ENCODE data around the gene TTC23L.

The TTC23L gene

DNA sequence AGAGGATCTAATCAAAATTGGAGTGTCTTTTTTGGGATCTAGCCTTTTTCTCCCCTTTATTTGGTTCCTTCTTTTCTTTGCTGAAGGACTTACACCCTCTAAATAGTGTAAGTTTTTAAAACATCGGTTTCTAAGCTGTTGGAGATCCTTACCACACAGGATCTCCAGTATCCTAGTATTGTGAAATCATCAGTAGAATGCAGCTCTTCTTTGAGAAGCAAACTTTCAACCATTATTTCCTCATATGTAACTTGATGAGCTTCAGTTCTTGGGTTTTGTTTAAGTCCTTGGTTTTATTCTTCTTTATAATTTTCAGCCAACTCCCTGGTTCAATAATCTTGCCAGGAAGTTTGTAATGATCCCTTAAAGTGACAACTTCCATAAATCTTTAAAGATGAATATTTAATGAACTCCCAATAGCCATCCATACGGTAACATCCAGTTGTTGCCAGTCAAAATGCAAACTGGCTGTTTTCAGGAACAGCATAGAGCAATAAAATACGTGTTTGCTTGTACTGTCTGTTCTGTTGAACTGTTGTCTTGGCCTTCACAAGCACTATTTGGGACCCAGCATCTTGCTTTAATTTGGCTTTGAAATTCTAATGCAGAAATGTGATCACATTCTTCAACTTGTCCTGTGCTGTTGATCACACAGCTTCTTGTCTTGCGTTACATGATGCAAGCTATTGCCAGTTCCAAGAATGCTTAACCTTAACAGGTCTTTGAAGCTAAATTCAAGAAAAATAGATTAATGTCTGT, 34.8 kb upstream of the TTC23L start:
- H3K4me3 ChIP-seq (ENCODE audit: low read depth, low read length): no peak overlapping the region
- TF ChIP-seq POLR2A (IDR thresholded peaks at IDR 0.05; ENCODE audit: extremely low read depth, insufficient read length) (no peak), MYC (IDR thresholded peaks at IDR 0.05; ENCODE audit: low read depth, low read length) (no peak; the same call in 1 of the 2 replicates)
- TF ChIP-seq, protein P1, sequence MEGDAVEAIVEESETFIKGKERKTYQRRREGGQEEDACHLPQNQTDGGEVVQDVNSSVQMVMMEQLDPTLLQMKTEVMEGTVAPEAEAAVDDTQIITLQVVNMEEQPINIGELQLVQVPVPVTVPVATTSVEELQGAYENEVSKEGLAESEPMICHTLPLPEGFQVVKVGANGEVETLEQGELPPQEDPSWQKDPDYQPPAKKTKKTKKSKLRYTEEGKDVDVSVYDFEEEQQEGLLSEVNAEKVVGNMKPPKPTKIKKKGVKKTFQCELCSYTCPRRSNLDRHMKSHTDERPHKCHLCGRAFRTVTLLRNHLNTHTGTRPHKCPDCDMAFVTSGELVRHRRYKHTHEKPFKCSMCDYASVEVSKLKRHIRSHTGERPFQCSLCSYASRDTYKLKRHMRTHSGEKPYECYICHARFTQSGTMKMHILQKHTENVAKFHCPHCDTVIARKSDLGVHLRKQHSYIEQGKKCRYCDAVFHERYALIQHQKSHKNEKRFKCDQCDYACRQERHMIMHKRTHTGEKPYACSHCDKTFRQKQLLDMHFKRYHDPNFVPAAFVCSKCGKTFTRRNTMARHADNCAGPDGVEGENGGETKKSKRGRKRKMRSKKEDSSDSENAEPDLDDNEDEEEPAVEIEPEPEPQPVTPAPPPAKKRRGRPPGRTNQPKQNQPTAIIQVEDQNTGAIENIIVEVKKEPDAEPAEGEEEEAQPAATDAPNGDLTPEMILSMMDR (IDR thresholded peaks at IDR 0.05; ENCODE audit: low read depth, low read length): no peak
- TF ChIP-seq, protein P2, sequence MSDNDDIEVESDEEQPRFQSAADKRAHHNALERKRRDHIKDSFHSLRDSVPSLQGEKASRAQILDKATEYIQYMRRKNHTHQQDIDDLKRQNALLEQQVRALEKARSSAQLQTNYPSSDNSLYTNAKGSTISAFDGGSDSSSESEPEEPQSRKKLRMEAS (IDR thresholded peaks at IDR 0.05; ENCODE audit: low read depth, low read length): no peak
- DNase-seq (ENCODE audit: low read depth): no peak

DNA sequence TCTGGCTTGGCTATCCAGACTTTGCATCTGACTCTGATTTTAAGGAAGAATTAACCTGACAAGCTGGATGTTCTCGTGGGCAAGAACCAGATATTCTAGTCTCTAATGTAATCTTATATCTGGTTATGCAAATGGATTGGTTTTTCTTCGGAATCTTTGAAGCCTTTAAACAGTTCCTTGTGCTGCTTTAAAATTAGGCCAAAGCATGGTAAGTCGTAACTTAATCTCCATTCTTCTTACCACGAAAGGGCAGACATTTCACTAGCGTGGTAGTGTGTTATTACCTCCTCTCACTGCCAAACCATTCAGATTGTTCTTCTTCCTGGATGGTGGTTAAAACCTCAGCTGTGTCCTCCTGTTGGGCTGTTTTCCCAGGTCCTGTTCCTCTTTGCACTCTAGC, 34.1 kb upstream of the TTC23L start:
- TF ChIP-seq, protein P2 (IDR thresholded peaks at IDR 0.05; ENCODE audit: low read depth, low read length): no peak
- TF ChIP-seq POLR2A (IDR thresholded peaks at IDR 0.05; ENCODE audit: extremely low read depth, insufficient read length) (no peak), MYC (IDR thresholded peaks at IDR 0.05; ENCODE audit: low read depth, low read length) (no peak)
- TF ChIP-seq, protein P1 (IDR thresholded peaks at IDR 0.05; ENCODE audit: low read depth, low read length): no peak
- DNase-seq (ENCODE audit: low read depth): no peak
- no peak overlapping the region for H3K4me3 ChIP-seq (ENCODE audit: low read depth, low read length)

DNA sequence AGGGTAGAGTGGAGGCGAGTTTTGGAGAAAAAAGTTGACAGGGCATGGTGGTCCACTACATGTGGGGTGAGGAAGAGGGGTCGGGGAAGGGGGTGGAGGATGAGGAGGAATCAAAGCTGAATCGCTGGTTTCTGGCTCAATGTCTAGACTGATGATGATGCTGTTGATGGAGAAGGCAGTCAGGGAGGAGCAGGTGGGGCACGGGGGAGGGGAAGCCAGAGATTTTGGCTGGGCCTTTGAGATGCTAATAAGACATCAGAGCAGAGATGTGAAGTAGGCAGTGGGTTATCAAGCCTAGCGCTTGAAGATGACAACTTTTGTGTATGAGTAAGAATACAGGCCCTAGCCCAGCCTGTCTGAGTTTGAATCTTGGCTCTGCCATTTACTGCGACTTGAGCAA, 32.4 kb upstream of the TTC23L start:
- H3K4me3 ChIP-seq (ENCODE audit: low read depth, low read length): no peak overlapping the region
- no peak for TF ChIP-seq MYC (IDR thresholded peaks at IDR 0.05; ENCODE audit: low read depth, low read length)
- no peak for TF ChIP-seq POLR2A (IDR thresholded peaks at IDR 0.05; ENCODE audit: extremely low read depth, insufficient read length)
- TF ChIP-seq, protein P1 (IDR thresholded peaks at IDR 0.05; ENCODE audit: low read depth, low read length): no peak
- TF ChIP-seq, protein P2 (IDR thresholded peaks at IDR 0.05; ENCODE audit: low read depth, low read length): no peak
- DNase-seq (ENCODE audit: low read depth): no peak

DNA sequence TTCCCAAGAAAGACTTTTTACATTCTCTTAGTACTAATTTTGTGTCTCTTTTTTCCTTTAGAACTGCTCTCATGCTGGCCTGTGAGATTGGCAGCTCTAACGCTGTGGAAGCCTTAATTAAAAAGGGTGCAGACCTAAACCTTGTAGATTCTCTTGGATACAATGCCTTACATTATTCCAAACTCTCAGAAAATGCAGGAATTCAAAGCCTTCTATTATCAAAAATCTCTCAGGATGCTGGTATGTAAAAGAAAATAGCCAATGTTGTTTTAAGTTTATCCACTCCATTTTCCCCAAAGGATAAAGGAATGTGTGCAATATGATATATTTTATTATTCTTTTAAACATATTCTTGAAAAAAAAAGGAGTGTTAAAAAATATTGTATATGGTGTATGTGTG, 27.3 kb upstream of the TTC23L start:
- TF ChIP-seq POLR2A (IDR thresholded peaks at IDR 0.05; ENCODE audit: extremely low read depth, insufficient read length): no peak
- no peak for TF ChIP-seq MYC (IDR thresholded peaks at IDR 0.05; ENCODE audit: low read depth, low read length)
- TF ChIP-seq, protein P1 (IDR thresholded peaks at IDR 0.05; ENCODE audit: low read depth, low read length): no peak
- TF ChIP-seq, protein P2 (IDR thresholded peaks at IDR 0.05; ENCODE audit: low read depth, low read length): no peak
- no peak for DNase-seq (ENCODE audit: low read depth)
- H3K4me3 ChIP-seq (ENCODE audit: low read depth, low read length): no peak overlapping the region

DNA sequence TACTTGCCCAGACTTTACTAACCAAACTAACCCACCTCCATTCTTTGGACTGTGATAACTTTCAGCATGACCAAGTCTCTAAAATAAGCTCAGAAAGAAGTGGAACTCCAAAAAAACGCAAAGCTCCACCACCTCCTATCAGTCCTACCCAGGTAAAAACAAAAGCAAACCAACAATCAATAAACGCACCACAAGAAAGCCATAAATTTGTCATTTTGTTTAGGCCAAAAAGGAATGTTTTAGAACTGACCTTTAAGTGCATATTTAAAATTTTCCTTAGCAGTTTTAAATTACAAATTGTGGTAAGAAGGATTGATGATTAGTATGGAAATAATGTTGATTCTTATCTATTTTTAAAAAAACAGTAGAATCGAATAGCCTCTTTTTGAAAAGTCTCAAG, 25.5 kb upstream of the TTC23L start:
- H3K4me3 ChIP-seq (ENCODE audit: low read depth, low read length): no peak overlapping the region
- TF ChIP-seq, protein P1 (IDR thresholded peaks at IDR 0.05; ENCODE audit: low read depth, low read length): no peak
- no peak for TF ChIP-seq POLR2A (IDR thresholded peaks at IDR 0.05; ENCODE audit: extremely low read depth, insufficient read length)
- no peak for TF ChIP-seq MYC (IDR thresholded peaks at IDR 0.05; ENCODE audit: low read depth, low read length)
- no peak for DNase-seq (ENCODE audit: low read depth)

Measured in NB4 (cell line).